GM21528 (cell line): ENCODE data around the gene WIZ.
"Not testable (repeated sequence)": the region's sequence is repeated elsewhere in the genome, so short reads cannot be mapped to it uniquely, and the experiment has no call there.

Source experiments
- ATAC-seq: cut with Tn5 transposase; IDR thresholded peaks from one replicate; pipeline ENCODE4 v1.9.1; 2021; ENCODE audit warnings: mild to moderate bottlenecking, moderate library complexity; ENCODE audit not compliant: unreplicated experiment, low FRiP score

WIZ gene, protein sequence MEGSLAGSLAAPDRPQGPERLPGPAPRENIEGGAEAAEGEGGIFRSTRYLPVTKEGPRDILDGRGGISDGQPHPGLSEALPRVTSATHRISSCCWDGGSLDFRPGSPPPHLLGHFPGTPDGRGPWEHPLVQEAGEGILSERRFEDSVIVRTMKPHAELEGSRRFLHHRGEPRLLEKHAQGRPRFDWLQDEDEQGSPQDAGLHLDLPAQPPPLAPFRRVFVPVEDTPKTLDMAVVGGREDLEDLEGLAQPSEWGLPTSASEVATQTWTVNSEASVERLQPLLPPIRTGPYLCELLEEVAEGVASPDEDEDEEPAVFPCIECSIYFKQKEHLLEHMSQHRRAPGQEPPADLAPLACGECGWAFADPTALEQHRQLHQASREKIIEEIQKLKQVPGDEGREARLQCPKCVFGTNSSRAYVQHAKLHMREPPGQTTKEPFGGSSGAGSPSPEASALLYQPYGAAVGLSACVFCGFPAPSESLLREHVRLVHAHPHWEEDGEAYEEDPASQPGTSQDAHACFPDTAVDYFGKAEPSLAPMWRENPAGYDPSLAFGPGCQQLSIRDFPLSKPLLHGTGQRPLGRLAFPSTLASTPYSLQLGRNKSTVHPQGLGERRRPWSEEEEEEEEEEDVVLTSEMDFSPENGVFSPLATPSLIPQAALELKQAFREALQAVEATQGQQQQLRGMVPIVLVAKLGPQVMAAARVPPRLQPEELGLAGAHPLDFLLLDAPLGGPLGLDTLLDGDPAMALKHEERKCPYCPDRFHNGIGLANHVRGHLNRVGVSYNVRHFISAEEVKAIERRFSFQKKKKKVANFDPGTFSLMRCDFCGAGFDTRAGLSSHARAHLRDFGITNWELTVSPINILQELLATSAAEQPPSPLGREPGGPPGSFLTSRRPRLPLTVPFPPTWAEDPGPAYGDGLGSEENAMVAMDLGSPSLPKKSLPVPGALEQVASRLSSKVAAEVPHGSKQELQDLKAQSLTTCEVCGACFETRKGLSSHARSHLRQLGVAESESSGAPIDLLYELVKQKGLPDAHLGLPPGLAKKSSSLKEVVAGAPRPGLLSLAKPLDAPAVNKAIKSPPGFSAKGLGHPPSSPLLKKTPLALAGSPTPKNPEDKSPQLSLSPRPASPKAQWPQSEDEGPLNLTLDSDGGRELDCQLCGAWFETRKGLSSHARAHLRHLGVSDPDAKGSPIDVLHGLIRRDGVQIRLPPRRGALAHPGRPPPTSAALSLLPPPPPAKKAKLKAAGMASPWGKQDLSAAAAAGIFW (N-terminal part only)

DNA sequence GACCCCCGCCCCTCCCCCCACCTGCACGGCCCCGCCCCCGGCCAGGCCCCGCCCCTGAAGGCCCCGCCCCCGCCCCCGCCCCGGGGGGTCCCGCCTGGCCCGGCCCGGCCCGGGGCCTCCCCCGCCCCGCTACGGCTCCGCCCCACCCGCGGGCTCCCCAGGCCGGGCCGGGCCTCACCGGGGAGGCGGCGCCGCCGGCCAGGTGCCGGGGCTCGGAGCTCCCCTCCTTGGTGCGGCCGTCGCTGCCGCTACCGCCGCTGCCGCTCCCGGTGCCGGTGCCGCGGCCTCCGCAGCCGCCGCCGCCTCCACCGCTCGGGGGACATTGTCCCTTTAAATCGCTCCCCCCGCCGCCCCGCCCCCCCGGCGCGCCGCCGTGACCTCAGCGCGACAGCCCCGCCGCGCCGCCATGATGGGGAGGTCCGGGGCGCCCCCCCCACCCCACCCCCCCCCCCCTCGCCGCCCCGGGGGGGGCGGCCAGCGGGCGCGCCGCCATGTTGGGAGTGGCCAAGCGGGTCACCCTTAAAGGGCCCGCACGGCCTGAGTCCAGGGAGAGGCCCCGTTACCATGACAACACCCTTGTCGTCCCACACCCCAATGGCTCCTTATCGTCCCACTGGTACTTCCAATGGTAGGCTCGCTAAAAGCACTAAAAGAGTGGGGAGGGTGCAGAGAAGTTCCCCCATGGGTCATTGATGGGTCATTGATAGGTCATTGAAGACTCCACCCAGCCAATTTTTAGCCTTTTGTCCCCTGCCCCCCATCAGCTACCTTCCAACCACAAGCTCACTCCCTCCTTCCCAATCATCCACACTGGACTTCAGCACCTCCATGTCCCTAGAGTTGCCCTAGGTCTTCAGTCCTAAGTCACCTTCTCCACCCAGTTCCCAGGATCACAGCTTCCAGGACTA, at the start of gene WIZ:
WIZ (minus strand) TSS at position 337 of the 908 bp plus-strand sequence. CDS start 1,649 bp downstream, outside the sequence.
- ATAC-seq, result no peak

DNA sequence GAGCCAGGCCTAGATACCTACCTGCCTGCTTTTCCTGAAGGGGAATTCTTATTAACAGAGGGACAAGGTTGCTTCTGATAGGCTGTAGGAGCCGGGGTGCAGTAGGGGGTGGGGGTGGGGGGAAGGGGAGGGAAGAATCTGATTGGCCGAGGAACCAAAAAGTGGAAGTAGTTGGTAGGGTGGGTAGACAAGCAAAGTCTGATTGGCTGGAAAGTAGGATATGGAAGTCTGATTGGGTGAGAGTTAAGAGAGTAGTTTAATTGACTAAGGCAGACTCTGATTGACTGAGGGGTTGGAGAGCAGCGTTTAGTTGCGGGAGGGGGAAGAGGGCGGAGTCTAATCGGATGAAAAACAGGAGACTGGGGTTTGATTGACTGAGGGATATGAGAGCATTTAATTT, 49.2 kb upstream of the WIZ start:
- ATAC-seq, result no peak

DNA sequence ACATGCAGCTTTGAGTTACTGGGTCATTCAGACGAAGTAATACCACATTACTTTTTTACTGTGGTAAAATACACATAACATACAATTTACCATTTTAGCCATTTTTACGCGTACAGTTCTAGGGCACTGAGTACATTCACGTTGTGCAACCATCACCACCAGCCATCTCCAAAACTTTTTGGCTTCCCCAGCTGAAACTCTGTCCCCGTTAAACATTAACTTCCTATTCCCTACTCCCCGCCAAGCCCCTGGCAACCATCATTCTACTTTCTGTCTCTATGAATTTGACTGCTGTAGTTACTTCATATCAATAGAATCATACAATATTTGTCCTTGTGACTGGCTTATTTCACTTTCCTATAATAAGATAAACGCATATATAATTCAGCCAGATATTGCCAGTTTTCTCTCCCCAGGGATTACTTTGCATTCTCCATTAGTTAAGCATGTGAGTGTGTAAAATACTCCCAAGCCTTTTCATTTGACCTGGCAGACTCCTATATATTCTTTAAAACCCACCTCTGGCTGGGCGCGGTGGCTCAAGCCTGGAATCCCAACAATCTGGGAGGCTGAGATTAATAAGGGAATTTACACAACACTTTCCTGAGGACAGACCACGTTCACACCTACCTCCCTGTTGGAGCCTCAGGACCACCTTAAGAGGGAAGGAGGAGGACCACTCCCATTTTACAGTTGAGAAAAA, 48.6 kb upstream of the WIZ start:
- no peak for ATAC-seq

DNA sequence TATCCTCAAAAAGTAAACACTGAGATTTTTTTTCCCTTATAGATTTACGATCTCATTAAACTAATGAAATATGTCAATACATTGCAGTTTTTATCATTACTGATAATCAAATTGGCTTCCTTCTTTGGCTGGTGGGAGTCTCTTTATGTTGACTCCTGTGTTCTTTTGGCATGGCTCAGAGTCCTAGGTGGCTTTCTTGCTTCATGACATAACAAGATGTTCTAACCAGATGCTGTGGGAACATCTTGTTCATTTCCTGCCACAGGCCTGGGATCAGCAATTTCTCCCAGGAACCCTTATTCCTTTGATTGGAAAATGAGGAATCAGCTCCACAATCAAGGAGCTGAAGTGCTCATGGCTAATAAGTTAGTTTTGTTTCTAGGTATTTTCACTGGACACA, 45.4 kb upstream of the WIZ start:
- no peak for ATAC-seq

DNA sequence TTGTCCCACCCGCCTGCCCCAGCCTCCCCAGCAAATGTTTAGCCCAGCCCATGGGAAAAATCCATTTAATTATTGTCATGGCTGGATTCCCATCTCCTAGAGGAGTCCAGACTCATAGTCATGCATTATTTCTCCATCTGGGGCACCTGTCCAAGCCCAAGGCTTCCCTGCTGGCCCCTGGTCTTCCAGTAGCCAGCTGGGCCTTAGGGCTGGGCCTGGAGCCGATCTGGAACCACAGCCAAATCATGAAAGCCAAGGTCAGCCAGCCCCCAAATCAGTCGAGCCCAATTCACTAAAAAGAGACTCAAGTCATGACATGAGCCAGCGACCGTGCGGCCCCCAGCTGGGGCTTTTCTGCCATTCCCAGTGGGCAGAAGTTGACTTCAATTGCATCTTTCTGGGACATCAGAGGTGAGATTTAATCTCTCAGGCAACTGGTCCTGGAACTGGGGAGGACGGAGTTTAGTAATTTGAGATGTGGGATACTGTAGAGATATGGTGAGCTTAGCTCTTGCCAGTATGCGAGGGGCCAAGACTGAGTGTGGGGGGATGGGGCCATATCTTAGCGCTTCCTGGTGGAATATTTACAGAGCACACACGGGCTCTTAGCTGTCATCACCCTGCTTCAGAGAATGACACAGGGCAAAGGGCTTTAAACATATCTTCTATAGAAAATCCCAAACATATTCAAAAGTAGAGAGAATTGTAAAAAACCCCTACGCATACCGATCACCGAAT, 38.9 kb upstream of the WIZ start:
- ATAC-seq, result no peak

DNA sequence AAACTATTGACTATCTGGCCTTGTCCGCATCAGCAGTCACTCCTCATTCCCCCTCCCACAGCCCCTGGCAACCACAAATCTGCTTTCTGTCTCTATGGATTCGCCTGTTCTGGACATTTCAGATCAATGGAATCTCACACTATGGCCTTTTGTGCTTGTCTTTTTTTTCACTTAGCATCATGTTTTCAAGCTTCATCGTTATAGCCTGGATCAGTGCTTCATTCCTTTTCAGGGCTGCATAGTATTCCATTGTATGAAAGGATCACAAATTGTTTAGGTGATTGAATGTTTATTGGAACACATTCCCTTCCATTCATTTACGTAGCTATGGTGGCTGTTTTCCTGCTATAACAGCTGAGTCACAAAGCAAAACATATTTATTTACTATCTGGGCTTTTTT, 37.3 kb upstream of the WIZ start:
- no peak for ATAC-seq

DNA sequence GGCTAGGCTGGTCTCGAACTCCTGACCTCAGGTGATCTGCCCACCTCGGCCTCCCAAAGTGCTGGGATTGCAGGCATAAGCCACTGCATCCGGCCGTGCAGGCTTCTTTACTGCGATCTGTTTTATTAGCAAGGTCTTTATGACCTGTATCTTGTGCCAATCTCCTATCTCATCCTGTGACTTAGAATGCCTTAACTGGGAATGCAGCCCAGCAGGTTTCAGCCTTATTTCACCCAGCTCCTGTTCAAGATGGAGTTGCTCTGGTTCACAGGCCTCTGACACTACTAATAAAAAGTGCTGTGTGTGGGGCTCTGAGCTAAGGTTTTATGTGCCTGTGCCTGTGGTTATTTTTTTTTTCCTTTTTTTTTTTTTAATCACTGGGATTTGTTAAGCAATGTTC, 36.0 kb upstream of the WIZ start:
- not testable (repeated sequence) for ATAC-seq

DNA sequence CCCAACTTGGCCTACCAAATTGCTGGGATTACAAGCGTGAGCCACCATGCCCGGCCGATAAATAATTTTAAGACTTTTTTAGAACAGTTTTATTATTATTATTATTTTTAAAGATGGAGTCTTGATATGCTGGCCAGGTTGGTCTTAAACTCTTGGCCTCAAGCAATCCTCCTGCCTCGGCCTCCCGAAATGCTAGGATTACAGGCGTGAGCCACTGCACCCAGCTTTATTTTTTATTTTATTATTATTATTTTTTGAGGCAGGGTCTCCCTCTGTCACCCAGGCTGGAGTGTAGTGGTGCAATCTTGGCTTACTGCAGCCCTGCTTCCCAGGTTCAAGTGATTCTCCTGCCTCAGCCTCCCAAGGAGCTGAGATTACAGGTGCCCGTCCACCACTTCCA, 31.2 kb upstream of the WIZ start:
- ATAC-seq, result not testable (repeated sequence)

DNA sequence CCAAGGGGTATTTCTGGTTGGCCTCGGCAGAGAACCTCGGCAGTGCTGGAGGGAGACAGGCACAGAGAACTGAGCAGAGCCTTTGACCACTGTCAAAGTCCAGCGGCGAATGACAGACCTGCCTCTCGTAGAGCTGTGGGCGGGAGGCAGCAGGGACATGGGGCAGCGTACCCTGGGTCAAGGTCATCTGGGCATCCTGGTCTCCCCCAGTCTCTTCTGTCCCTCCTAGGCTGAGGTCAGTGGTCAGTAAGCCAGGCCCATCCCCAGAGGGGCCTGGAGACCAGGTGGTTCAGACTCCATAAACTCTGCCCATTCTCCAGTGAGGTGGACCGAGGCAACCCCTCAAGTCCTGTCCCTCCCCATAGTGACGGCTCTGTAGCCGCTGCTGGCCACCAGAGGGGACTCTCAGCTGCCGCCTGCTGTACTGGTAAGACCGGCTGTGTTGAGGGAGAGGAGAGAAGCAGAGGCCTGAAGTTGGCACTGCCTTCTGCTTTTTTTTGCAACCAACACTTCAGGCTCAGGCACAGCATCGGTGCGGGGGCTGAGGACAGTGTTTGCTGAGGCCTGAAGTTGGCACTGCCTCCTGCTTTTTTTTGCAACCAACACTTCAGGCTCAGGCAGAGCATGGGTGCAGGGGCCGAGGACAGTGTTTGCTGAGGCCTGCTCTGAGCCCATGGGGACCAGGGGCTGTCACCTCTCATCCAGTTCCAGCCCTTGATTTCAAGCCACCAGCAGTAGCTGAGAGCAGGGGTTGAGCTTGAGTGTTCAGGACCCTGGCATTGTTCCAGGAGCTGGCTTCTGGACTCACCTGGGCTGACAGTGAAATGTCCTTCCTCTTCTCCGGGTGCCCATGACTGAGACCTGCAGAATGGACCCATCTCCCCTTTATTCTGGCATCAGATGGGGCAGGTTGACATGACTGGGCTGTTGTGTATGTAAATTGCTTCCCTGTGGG, 29.9 kb upstream of the WIZ start, which contains the start of gene PGLYRP2:
PGLYRP2 (minus strand) TSS at position 111 of the 955 bp plus-strand sequence. CDS start 130 bp downstream, outside the sequence.
- ATAC-seq, result no peak

DNA sequence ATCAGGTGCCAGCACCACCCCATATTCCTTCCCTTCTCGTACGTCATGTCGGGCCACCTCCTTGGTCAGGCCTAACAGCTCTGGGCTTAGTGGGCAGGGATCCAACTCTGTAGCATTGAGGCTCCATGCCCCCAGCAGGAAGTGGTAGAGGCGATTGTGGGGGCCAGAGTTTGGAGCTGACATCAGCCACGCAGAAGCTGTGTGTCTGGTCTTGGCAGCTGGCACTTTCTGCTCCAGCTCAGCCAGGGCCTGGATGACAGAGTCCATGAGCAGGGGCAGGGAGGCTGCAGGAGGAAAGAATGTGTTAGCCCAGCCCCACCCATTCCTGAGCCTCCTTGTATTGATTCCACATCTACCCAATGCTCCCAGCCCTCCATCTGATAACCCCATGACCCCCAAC, 26.6 kb upstream of the WIZ start:
- ATAC-seq, result no peak

DNA sequence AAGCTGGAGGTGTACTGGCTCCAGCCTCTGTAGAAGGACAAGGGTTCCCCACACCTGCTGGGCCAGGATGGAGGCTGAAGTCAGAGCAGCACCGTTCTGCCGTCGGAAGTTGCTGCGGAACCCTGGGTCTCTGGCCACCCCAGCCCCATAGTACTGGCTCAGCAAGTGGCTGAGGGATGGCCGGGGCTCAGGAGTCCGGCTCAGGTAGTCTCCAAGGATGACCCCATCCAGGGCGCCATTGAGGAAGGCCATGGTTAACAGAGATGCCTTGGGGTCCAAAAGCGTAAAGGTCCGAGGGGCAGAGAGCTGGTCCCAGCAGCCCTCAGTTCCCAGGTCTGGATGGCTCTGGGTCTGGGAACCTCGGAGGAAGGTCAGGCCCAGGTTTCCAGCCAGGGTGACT, 25.9 kb upstream of the WIZ start:
- no peak for ATAC-seq

DNA sequence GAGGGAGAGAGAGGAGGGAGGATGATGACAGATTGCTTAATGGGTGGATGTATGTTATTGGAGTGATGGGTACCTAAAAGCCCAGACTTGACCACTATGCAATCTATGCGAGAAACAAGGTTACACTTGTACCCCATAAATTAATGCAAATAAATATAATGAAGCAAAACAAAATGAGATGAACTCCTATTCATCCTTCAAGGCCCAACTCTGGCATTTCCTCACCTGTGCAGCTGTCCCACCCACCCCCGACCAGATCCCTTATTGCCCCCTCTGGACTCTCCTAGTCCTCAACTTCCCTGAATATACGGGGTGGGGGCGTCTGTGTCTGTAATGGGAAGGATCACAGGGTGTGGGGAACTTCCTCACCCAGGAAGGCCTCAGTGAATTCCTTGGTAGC, 25.4 kb upstream of the WIZ start:
- ATAC-seq, result no peak

DNA sequence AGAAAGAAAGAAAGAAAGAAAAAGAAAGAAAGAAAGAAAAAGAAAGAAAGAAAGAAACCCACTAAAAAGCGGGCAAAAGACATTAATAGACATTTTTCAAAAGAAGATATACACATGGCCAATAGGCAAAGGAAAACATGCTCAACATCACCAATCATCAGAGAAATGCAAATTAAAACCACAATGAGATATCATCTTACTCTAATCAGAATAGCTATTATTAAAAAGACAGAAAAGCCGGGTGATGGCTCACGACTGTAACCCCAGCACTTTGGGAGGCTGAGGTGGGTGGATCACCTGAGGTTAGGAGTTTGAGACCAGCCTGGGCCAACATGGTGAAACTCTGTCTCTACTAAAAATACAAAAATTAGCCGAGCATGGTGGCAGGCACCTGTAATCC, 24.1 kb upstream of the WIZ start:
- not testable (repeated sequence) for ATAC-seq

DNA sequence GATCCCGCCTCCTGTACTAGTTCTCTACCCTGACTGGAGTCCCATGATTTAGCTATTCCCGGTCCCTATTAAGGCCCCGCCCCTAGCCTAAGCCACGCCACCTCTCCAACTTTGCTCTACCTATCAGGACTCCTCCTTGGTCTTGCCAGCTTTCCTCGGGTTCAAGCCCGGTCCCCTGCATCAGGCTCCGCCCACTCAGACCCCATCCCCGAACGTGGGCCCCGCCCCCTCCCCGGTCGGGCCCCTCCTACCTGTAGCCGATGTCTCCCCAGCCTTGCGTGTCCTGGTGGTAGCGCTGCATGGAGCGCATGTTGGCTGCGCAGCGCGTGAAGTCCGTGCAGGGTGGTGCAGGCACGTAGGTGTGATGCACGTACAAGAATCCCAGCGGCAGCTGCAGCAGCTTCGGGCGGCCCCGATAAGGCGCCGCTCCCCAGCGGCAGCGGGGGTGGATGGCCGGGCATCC, 21.9 kb upstream of the WIZ start:
- ATAC-seq, result no peak

DNA sequence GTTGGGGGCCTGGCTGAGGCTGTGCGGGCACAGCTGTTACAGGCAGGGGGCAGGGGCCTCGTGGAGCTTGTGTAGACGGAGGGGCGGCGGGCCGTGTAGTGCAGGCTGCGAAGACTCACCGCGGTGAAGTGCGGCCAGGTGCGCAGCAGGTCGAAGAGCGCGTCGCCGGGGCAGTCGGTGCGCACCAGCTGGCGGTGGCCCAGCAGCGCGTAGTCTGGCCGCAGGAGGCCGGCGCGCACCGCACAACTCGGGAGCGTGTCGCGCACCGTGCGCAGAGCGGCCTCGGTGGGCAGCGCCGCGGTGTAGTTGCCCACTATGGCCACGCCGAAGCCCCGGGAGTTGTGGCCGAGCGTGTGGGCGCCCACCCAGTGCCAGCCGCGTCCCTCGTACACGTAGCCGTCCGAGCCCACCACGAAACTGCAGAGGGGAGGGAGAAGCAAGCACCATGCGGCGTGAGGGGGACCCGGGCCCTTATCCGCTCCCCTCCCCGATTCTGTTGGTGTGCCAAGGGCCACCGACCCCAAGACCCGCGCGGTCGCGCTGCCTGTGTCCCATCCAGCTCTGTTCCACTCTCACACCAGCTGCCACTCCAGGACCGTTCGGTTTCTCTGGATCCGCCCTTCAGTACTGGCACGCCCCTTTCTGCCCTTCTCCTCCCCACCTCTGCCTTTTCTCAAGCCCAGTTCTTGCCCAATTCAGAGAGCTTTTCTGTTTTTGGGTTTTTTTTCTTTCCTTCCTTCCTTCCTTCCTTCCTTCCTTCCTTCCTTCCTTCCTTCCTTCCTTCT, 19.9 kb upstream of the WIZ start:
- no peak for ATAC-seq
